ENCODE data around the gene GYG2. TPM values are rescaled to one million over a fixed set of nuclear protein-coding genes. Genes with fewer than 3 reads are reported as not detected.

GYG2 gene
- total RNA-seq, 3 donors from 2014 or later, result 23.1 to 84.7 (median 40.6) TPM

DNA sequence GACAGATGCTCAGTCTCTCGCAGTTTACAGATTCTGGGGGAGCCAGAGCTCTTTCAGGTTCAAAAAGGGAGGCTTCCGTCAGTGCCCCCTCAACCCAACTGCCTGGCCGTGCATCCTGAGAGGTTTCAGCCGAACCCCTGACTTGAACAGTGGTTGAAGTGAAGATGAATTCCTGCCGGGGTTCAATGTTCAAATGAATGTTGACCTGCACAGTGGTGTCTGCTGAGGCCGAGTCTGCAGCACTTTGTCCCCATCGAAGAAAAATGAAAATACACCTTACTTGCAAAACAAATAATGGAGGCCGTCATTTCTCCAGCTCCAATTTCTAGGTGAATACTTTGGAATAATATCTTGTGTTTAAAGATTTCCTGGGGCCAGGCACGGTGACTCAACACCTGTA is 33.7 kb downstream of the GYG2 start:
- intact Hi-C loops (cut with DNase I; ENCODE audit: low total_unique reads), result no loop called here
- no peak for TF ChIP-seq CTCF (IDR thresholded peaks at IDR 0.05)
- no peaks in the 10 kb centered on the region for H3K36me3 ChIP-seq

GRCh38 chrX:2863646-2864045 is 34.9 kb downstream of the GYG2 start:
- Histone ChIP-seq H3K36me3 (no peaks in the 10 kb centered on the region), H3K27ac (no peak overlapping the region), H3K9me3 (no peaks in the 10 kb centered on the region), H3K4me3 (no peak overlapping the region), H3K4me1 (no peaks in the 10 kb centered on the region), H3K27me3 (peaks cover 0 to 5% of the 10 kb centered on the region in 2 donors)
- intact Hi-C loops (cut with DNase I; ENCODE audit: low total_unique reads), result no loop called here
- TF ChIP-seq POLR2AphosphoS5 (IDR thresholded peaks at IDR 0.05) (no peak), CTCF (IDR thresholded peaks at IDR 0.05) (no peak), POLR2A (IDR thresholded peaks at IDR 0.05) (no peak)
- no peak for DNase-seq (ENCODE audit: low spot score in 2 of 2)

More for the DNA sequence above, 33.7 kb downstream of the GYG2 start:
- no peaks in the 10 kb centered on the region for H3K4me1 ChIP-seq
- DNase-seq (ENCODE audit: low spot score in 2 of 2), result no peak
- H3K4me3 ChIP-seq, result no peak overlapping the region
- H3K9me3 ChIP-seq, result no peaks in the 10 kb centered on the region
- no peak overlapping the region for H3K27ac ChIP-seq
- H3K27me3 ChIP-seq, result peaks cover 0 to 5% of the 10 kb centered on the region in 2 donors

- no peak for DNase-seq (ENCODE audit: low spot score in 2 of 2)
- TF ChIP-seq POLR2AphosphoS5 (IDR thresholded peaks at IDR 0.05), result no peak
- TF ChIP-seq POLR2A (IDR thresholded peaks at IDR 0.05), result no peak
- no peak for TF ChIP-seq CTCF (IDR thresholded peaks at IDR 0.05)
- Histone ChIP-seq H3K27ac (no peak overlapping the region), H3K36me3 (no peaks in the 10 kb centered on the region), H3K4me3 (no peak overlapping the region), H3K9me3 (peaks cover 0 to 15% of the 10 kb centered on the region in 2 donors), H3K4me1 (no peaks in the 10 kb centered on the region), H3K27me3 (peaks cover 0 to 5% of the 10 kb centered on the region in 2 donors)
- intact Hi-C loops (cut with DNase I; ENCODE audit: low total_unique reads), result no loop called here
Observed at GRCh38 chrX:2867206-2867605, 38.5 kb downstream of the GYG2 start.

- intact Hi-C loops (cut with DNase I; ENCODE audit: low total_unique reads), result no loop called here
- H3K4me3 ChIP-seq, result no peak overlapping the region
- H3K36me3 ChIP-seq, result no peaks in the 10 kb centered on the region
- DNase-seq (ENCODE audit: low spot score in 2 of 2), result no peak
- H3K9me3 ChIP-seq, result peaks cover 0 to 24% of the 10 kb centered on the region in 2 donors
- H3K4me1 ChIP-seq, result no peaks in the 10 kb centered on the region
- no peak overlapping the region for H3K27ac ChIP-seq
- no peak for TF ChIP-seq CTCF (IDR thresholded peaks at IDR 0.05)
- peaks cover 0 to 5% of the 10 kb centered on the region in 2 donors for H3K27me3 ChIP-seq
Observed at GRCh38 chrX:2870650-2871049, 41.9 kb downstream of the GYG2 start.

DNA sequence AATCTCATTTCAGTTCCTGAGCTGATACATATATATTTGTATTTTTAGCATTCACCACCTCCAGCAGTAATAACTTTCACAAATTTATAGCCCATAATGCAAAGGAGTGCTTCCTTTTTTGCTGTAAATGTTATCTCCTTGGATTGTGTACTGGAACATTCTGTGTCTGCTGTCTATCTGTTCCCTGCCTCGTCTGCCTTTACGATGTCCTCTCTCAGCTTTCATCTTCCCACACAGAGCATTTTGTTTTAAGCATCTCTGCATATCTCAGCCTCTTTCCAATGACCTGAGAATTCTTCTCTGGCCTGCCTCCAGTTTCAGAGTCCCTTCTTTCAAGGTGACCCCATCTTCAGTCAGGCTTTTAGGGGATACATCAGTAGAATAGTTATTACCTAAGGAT is 43.1 kb downstream of the GYG2 start:
- Histone ChIP-seq H3K4me3 (no peak overlapping the region), H3K27me3 (peaks cover 0 to 5% of the 10 kb centered on the region in 2 donors), H3K4me1 (no peaks in the 10 kb centered on the region), H3K9me3 (peaks cover 0 to 24% of the 10 kb centered on the region in 2 donors), H3K36me3 (no peaks in the 10 kb centered on the region), H3K27ac (no peak overlapping the region)
- intact Hi-C loops (cut with DNase I; ENCODE audit: low total_unique reads), result no loop called here
- TF ChIP-seq CTCF (IDR thresholded peaks at IDR 0.05) (no peak), POLR2A (IDR thresholded peaks at IDR 0.05) (no peak), POLR2AphosphoS5 (IDR thresholded peaks at IDR 0.05) (no peak)
- no peak for DNase-seq (ENCODE audit: low spot score in 2 of 2)

Data from breast epithelium (tissue), 4 donors.